Osteoblast (primary cell): ENCODE data around the gene RIT1. TPM values are rescaled to one million over a fixed set of nuclear protein-coding genes. Genes with fewer than 3 reads are reported as not detected.
A peak's percentile ranks its signal among the peaks of the same experiment; 100 is the strongest.
"Not testable (repeated sequence)": the region's sequence is repeated elsewhere in the genome, so short reads cannot be mapped to it uniquely, and the experiment has no call there.

Source experiments
- DNase-seq: peaks from one replicate; pipeline ENCODE4 v3.0.0; 2011; ENCODE audit warnings: low spot score, mixed read lengths; ENCODE audit not compliant: insufficient read length; ENCODE audit errors: missing footprints
- H2AFZ ChIP-seq: 2 replicates; pipeline ENCODE4 v1.6.0; 2011; ENCODE audit warnings: mild to moderate bottlenecking, low read length
- H3K27ac ChIP-seq: 2 replicates; pipeline ENCODE4 v1.5.1; 2011; ENCODE audit warnings: mild to moderate bottlenecking, low read depth, low read length, moderate library complexity
- H3K27me3 ChIP-seq: 2 replicates; pipeline ENCODE4 v1.6.0; 2012; ENCODE audit warnings: mild to moderate bottlenecking, control low read depth, inconsistent platforms, low read length, moderate library complexity; ENCODE audit not compliant: insufficient read depth
- H3K36me3 ChIP-seq: 2 replicates; pipeline ENCODE4 v1.5.1; 2011; ENCODE audit warnings: mild to moderate bottlenecking, low read length, control low read depth, moderate library complexity; ENCODE audit not compliant: insufficient read depth
- H3K4me1 ChIP-seq: 2 replicates; pipeline ENCODE4 v1.5.1; 2011; ENCODE audit warnings: mild to moderate bottlenecking, low read length, control low read depth, moderate library complexity; ENCODE audit not compliant: insufficient read depth
- H3K4me2 ChIP-seq: 2 replicates; pipeline ENCODE4 v1.6.0; 2011; ENCODE audit warnings: mild to moderate bottlenecking, low read length; ENCODE audit not compliant: insufficient read depth
- H3K4me3 ChIP-seq: fragments of 200-600 bp; sonication (generic); 3 replicates; pipeline ENCODE4 v1.5.1; 2012; ENCODE audit warnings: mild to moderate bottlenecking, low read length, inconsistent platforms; ENCODE audit not compliant: insufficient read depth
- H3K79me2 ChIP-seq: 2 replicates; pipeline ENCODE4 v1.6.0; 2012; ENCODE audit warnings: mild to moderate bottlenecking, low read length, control low read depth, inconsistent platforms; ENCODE audit not compliant: insufficient read depth
- H3K9me3 ChIP-seq: 2 replicates; pipeline ENCODE4 v1.5.1; 2011; ENCODE audit warnings: low read depth, low read length, control low read depth
- H4K20me1 ChIP-seq: 2 replicates; pipeline ENCODE4 v1.6.0; 2012; ENCODE audit warnings: mild to moderate bottlenecking, low read length, control low read depth; ENCODE audit not compliant: insufficient read depth
- CTCF ChIP-seq: IDR thresholded peaks from 2 replicates; pipeline ENCODE4 v1.5.1; 2011; ENCODE audit warnings: mild to moderate bottlenecking, low read depth, low read length, moderate library complexity; ENCODE audit errors: extremely low read depth
- total RNA-seq: library from RNA; depleted of rRNA; stranded (reverse); fragments of >200 nt; gene quantifications from 2 replicates; pipeline ENCODE4 v1.2.3, GENCODE V29; 2012

The RIT1 gene
- total RNA-seq, 1 donor, result 36.9 TPM

GRCh38 chr1:155897746-155898145 lies 13.4 kb downstream of the RIT1 start:
- Histone ChIP-seq H3K36me3 (peaks cover 48% of the 10 kb centered on the region), H3K27ac (no peak overlapping the region), H3K27me3 (no peaks in the 10 kb centered on the region), H2AFZ (no peak overlapping the region), H3K4me1 (peaks cover 15% of the 10 kb centered on the region), H3K4me2 (no peak overlapping the region), H3K79me2 (peaks cover 10% of the 10 kb centered on the region), H4K20me1 (no peaks in the 10 kb centered on the region), H3K9me3 (no peaks in the 10 kb centered on the region), H3K4me3 (no peak overlapping the region)
- TF ChIP-seq CTCF, result no peak
- no peak for DNase-seq

- H3K27ac ChIP-seq, H4K20me1 ChIP-seq, H3K4me3 ChIP-seq, H3K9me3 ChIP-seq, H3K27me3 ChIP-seq, H3K4me2 ChIP-seq, H2AFZ ChIP-seq, H3K79me2 ChIP-seq, DNase-seq: not testable (repeated sequence)
- Histone ChIP-seq H3K36me3 (peaks cover 40% of the 10 kb centered on the region), H3K4me1 (peaks cover 21% of the 10 kb centered on the region)
These were observed 14.7 kb downstream of the RIT1 start for GRCh38 chr1:155896476-155896875.

GRCh38 chr1:155895617-155896016 lies 15.5 kb downstream of the RIT1 start:
- not testable (repeated sequence) for H3K27me3 ChIP-seq, H3K27ac ChIP-seq, H3K4me3 ChIP-seq, H3K9me3 ChIP-seq, H3K79me2 ChIP-seq, H3K4me2 ChIP-seq, H2AFZ ChIP-seq, DNase-seq, H4K20me1 ChIP-seq
- Histone ChIP-seq H3K36me3 (peaks cover 31% of the 10 kb centered on the region), H3K4me1 (peaks cover 23% of the 10 kb centered on the region)

DNA sequence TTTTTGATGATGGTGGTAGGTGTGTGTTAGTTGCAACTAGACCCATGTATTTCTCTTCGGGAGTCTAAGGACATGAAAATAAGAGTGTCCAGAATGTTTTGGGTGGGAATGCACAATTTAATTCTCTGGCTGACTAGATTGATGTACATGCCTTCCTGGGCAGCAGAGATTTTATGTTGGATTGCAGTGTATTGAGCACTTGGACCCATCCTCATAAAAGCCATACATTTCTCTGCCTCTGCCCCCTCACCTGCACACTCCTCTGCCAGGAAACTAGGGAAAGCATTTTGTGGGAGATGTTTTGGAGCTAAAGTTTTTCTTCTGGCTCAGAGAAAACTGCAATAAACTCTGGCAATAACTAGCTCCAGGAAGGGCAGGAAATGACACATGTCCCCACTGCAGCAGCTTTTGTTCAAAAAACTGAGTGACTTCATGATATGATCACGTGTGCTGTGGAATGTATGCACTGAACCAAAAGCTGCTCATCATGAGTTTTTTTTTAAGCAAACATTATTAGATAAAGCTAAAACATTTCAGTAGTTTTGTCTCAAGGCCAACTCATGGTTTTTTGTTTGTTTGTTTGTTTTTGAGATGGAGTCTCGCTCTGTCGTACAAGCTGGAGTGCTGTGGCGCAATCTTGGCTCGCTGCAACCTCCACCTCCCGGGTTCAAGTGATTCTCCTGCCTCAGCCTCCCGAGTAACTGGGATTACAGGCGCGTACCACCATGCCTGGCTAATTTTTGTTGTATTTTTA lies 17.6 kb downstream of the RIT1 start:
- Histone ChIP-seq H3K4me3 (peak overlapping the region; percentile 38), H3K4me1 (peaks cover 41% of the 10 kb centered on the region)
- no peak for TF ChIP-seq CTCF

GRCh38 chr1:155892796-155893195 lies 18.4 kb downstream of the RIT1 start:
- H3K79me2 ChIP-seq, result no peaks in the 10 kb centered on the region
- H3K4me2 ChIP-seq, result peak overlapping the region; percentile 58
- no peaks in the 10 kb centered on the region for H4K20me1 ChIP-seq

More for the DNA sequence above, 17.6 kb downstream of the RIT1 start:
- Histone ChIP-seq H3K79me2 (no peaks in the 10 kb centered on the region), H3K4me2 (peak overlapping the region; percentile 58), H3K27ac (peak overlapping the region; percentile 93), H3K27me3 (no peaks in the 10 kb centered on the region), H2AFZ (no peak overlapping the region), H3K36me3 (peaks cover 11% of the 10 kb centered on the region), H3K9me3 (no peaks in the 10 kb centered on the region), H4K20me1 (no peaks in the 10 kb centered on the region)
- DNase-seq, result peak; percentile 83

More at GRCh38 chr1:155892796-155893195, 18.4 kb downstream of the RIT1 start:
- Histone ChIP-seq H3K4me1 (peaks cover 44% of the 10 kb centered on the region), H3K4me3 (peak overlapping the region; percentile 38), H3K27ac (peak overlapping the region; percentile 93), H2AFZ (no peak overlapping the region), H3K36me3 (peaks cover 10% of the 10 kb centered on the region), H3K27me3 (no peaks in the 10 kb centered on the region), H3K9me3 (no peaks in the 10 kb centered on the region)
- DNase-seq, result no peak
- no peak for TF ChIP-seq CTCF
